H1 (cell line): ENCODE results near the gene BNC2. TPM values are rescaled to one million over a fixed set of nuclear protein-coding genes. Genes with fewer than 3 reads are reported as not detected.

Experiments
- KDM1A ChIP-seq: fragments of 200-600, 300-600 bp; sonication (generic); IDR thresholded peaks from 2 replicates; pipeline ENCODE4 v1.7.1; 2016; ENCODE audit warnings: mild to moderate bottlenecking, low read length, borderline replicate concordance
- POLR2A ChIP-seq, 2 experiments: IDR thresholded peaks; 1 replicate in 1 of 2; 2 replicates in 1 of 2; pipeline ENCODE4 v1.6.1; 2011; ENCODE audit warnings: low read depth in 2 of 2, low read length in 2 of 2, mild to moderate bottlenecking in 2 of 2; ENCODE audit errors: control extremely low read depth in 1 of 2
- polyA plus RNA-seq, 7 experiments: library from polyadenylated mRNA; depleted of rRNA in 3 of 7; stranded (reverse) in 5 of 7; unstranded in 2 of 7; fragments of >200 nt in 5 of 7; fragments of 200-250 nt in 2 of 7; gene quantifications; 1 replicate in 5 of 7; 2 replicates in 1 of 7; 4 replicates in 1 of 7; pipeline versions ENCODE4 v1.2.1 to v1.2.3, GENCODE V29; 2011 to 2013; ENCODE audit warnings: missing spikeins in 2 of 7, mixed read lengths in 2 of 7
- total RNA-seq: library from RNA; stranded (reverse); fragmentation: NEBNext Ultra II Directional; extraction: Animal tissue kit (Norgen Biotek cat#: 25700); gene quantifications from 2 replicates; pipeline ENCODE4 v1.2.1, GENCODE V29; 2021
- TF ChIP-seq, protein P1 (sequence below): IDR thresholded peaks from 2 replicates; pipeline ENCODE4 v1.6.1; 2012; ENCODE audit warnings: low read length, inconsistent platforms

The BNC2 gene
- total and polyA plus RNA-seq, 2 of the 8 experiments (the other 6 are each of a cell fraction or from before 2014, with no cell fraction given): 16.0 to 26.8 TPM

- TF ChIP-seq, protein P1, sequence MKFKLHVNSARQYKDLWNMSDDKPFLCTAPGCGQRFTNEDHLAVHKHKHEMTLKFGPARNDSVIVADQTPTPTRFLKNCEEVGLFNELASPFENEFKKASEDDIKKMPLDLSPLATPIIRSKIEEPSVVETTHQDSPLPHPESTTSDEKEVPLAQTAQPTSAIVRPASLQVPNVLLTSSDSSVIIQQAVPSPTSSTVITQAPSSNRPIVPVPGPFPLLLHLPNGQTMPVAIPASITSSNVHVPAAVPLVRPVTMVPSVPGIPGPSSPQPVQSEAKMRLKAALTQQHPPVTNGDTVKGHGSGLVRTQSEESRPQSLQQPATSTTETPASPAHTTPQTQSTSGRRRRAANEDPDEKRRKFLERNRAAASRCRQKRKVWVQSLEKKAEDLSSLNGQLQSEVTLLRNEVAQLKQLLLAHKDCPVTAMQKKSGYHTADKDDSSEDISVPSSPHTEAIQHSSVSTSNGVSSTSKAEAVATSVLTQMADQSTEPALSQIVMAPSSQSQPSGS: no peak
- TF ChIP-seq POLR2A (IDR thresholded peaks at IDR 0.05; ENCODE audit: control extremely low read depth in 1 of 2, low read depth in 2 of 2, low read length in 2 of 2) (no peak), KDM1A (no peak)
- TF ChIP-seq, all 59 proteins: peak for 0
These were observed 502.8 kb downstream of the BNC2 start (continued) for GRCh38 chr9:16367605-16368231.
